ENCODE data around the gene MAG. TPM values are rescaled to one million over a fixed set of nuclear protein-coding genes. Genes with fewer than 3 reads are reported as not detected.

Gene MAG
- total and polyA plus RNA-seq, 10 of the 15 experiments (the other 5 are each of a cell fraction or from before 2014, with no cell fraction given): 0.03 to 0.82 (median 0.17) TPM; not detected in 2

DNA sequence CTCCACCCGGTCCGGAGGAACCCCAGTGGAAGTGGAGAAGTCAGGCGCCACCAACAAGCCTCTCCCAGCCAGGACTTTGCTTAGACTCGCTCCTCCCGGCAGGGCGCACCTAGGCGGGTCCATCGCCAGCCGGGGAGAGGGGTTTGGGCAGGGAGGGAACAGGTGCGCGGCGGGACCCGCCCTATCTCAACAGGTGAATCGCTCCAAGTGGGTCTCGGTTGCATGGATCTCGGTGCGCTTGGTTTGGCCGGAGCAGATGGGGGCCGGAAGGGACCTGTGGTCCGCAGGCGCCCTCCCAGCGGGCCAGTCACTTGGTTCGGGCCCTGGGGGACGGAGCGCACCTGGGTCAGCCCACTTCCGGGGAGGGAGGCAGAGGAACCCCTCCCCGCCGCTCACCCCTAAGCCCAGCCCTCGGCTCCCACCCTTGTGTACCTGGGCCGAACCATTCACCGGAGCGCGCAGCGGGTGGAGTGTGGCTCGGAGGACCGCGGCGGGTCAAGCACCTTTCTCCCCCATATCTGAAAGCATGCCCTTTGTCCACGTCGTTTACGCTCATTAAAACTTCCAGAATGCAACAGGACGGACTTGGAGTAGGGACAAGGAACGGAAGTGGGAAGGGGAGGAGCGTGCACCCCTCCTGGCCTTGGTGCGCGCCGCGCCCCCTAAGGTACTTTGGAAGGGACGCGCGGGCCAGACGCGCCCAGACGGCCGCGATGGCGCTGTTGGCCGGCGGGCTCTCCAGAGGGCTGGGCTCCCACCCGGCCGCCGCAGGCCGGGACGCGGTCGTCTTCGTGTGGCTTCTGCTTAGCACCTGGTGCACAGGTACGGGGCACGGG, 43.4 kb upstream of the MAG start, which contains the start of gene LSR:
Gene LSR (plus strand): TSS at position 693 of the 836 bp plus-strand sequence. CDS start 21 bp downstream, at position 714.
- ChIA-PET POLR2A (interaction anchor here (0.6 kb wide), 1 partner anchor 26 kb away, joined by 4 read pairs; no protein-coding TSS in a partner anchor), RAD21 (ENCODE audit: unreplicated experiment) (no interaction called here), CTCF (no interaction called here), SMC1A (ENCODE audit: uncharacterized antibody, unreplicated experiment) (no interaction called here)
- Histone ChIP-seq H3K4me2 (ENCODE audit: control insufficient read depth, insufficient read depth) (peak within 1 kb of the TSS; percentile 98), H3K4me3 (peak within 1 kb of the TSS; percentile 90), H2AFZ (ENCODE audit: control insufficient read depth, low read depth, low read length) (peak within 1 kb of the TSS; percentile 97), H3K79me2 (ENCODE audit: control insufficient read depth, insufficient read depth, low read length) (peaks cover 19% of the 10 kb centered on the region), H3K27me3 (replicated peaks in 1 of 2; ENCODE audit: control insufficient read depth in 2 of 2, insufficient read depth in 2 of 2, low read length in 1 of 2) (no peaks in the 10 kb centered on the region), H3K9ac (ENCODE audit: control insufficient read depth, insufficient read depth, low read length) (peak within 1 kb of the TSS; percentile 88), H4K20me1 (ENCODE audit: control insufficient read depth, insufficient read depth) (no peaks in the 10 kb centered on the region), H3K36me3 (ENCODE audit: control insufficient read depth in 2 of 2, insufficient read depth in 2 of 2, low read length in 1 of 2) (peaks cover 0 to 6% of the 10 kb centered on the region in 2 experiments; a peak in 3 of 4 replicates), H3K9me3 (replicated peaks; ENCODE audit: control insufficient read depth, insufficient read depth, low read length) (no peaks in the 10 kb centered on the region; the same call in 1 of the 3 replicates), H3K4me1 (ENCODE audit: control insufficient read depth, insufficient read depth, low read length) (peaks cover 4% of the 10 kb centered on the region; the same call in 1 of the 2 replicates), H3K27ac (ENCODE audit: control insufficient read depth, insufficient read depth) (peak within 1 kb of the TSS; percentile 95)
- WGBS (ENCODE audit: insufficient coverage, insufficient replicate concordance, low lambda C conversion rate, missing lambda C conversion rate): 1% methylated on average over 64 of the region's 69 CpGs
- peak; percentile 52 for FAIRE-seq
- peak; percentile 91 for ATAC-seq
- BruUV-seq (replicated peaks): no TSS peak
- DNase-seq (ENCODE audit: low read depth, low spot score): peak; percentile 70
- intact Hi-C loops (cut with micrococcal nuclease; ENCODE audit: unreplicated experiment): loop anchor here (5.0 kb wide), 1 partner anchor 106 kb away; the partner anchor contains the start of gene FXYD7
- in situ Hi-C loops (cut with MboI): no loop called here
- TF ChIP-seq EED (IDR thresholded peaks at IDR 0.05; ENCODE audit: low read depth): no peak
- TF ChIP-seq NFYB (IDR thresholded peaks at IDR 0.05; ENCODE audit: insufficient read depth, low read depth, low read length): no peak
- TF ChIP-seq NKRF (conservative IDR thresholded peaks at IDR 0.05): no peak; the same call in 1 of the 2 replicates
- TF ChIP-seq PML (IDR thresholded peaks at IDR 0.05; ENCODE audit: low read length): peak; percentile 44; the same call in 1 of the 2 replicates
- TF ChIP-seq DPF2 (IDR thresholded peaks at IDR 0.05): no peak; the same call in 1 of the 2 replicates
- TF ChIP-seq SP1 (IDR thresholded peaks at IDR 0.05; ENCODE audit: low read depth, low read length): peak; percentile 76
- TF ChIP-seq SIN3A (IDR thresholded peaks at IDR 0.05; ENCODE audit: low read depth, low read length): peak; percentile 48; the same call in 1 of the 2 replicates
- TF ChIP-seq, protein P1, sequence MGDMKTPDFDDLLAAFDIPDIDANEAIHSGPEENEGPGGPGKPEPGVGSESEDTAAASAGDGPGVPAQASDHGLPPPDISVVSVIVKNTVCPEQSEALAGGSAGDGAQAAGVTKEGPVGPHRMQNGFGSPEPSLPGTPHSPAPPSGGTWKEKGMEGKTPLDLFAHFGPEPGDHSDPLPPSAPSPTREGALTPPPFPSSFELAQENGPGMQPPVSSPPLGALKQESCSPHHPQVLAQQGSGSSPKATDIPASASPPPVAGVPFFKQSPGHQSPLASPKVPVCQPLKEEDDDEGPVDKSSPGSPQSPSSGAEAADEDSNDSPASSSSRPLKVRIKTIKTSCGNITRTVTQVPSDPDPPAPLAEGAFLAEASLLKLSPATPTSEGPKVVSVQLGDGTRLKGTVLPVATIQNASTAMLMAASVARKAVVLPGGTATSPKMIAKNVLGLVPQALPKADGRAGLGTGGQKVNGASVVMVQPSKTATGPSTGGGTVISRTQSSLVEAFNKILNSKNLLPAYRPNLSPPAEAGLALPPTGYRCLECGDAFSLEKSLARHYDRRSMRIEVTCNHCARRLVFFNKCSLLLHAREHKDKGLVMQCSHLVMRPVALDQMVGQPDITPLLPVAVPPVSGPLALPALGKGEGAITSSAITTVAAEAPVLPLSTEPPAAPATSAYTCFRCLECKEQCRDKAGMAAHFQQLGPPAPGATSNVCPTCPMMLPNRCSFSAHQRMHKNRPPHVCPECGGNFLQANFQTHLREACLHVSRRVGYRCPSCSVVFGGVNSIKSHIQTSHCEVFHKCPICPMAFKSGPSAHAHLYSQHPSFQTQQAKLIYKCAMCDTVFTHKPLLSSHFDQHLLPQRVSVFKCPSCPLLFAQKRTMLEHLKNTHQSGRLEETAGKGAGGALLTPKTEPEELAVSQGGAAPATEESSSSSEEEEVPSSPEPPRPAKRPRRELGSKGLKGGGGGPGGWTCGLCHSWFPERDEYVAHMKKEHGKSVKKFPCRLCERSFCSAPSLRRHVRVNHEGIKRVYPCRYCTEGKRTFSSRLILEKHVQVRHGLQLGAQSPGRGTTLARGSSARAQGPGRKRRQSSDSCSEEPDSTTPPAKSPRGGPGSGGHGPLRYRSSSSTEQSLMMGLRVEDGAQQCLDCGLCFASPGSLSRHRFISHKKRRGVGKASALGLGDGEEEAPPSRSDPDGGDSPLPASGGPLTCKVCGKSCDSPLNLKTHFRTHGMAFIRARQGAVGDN (IDR thresholded peaks at IDR 0.05): peak; percentile 78
- TF ChIP-seq, protein P2, sequence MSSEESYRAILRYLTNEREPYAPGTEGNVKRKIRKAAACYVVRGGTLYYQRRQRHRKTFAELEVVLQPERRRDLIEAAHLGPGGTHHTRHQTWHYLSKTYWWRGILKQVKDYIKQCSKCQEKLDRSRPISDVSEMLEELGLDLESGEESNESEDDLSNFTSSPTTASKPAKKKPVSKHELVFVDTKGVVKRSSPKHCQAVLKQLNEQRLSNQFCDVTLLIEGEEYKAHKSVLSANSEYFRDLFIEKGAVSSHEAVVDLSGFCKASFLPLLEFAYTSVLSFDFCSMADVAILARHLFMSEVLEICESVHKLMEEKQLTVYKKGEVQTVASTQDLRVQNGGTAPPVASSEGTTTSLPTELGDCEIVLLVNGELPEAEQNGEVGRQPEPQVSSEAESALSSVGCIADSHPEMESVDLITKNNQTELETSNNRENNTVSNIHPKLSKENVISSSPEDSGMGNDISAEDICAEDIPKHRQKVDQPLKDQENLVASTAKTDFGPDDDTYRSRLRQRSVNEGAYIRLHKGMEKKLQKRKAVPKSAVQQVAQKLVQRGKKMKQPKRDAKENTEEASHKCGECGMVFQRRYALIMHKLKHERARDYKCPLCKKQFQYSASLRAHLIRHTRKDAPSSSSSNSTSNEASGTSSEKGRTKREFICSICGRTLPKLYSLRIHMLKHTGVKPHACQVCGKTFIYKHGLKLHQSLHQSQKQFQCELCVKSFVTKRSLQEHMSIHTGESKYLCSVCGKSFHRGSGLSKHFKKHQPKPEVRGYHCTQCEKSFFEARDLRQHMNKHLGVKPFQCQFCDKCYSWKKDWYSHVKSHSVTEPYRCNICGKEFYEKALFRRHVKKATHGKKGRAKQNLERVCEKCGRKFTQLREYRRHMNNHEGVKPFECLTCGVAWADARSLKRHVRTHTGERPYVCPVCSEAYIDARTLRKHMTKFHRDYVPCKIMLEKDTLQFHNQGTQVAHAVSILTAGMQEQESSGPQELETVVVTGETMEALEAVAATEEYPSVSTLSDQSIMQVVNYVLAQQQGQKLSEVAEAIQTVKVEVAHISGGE (CRISPR knock-in tag; IDR thresholded peaks at IDR 0.05): no peak

All from GM12878 (cell line).